Posterior cingulate gyrus (tissue), 11 donors: ENCODE data around the gene ALDOB.
"Not testable (repeated sequence)": the region's sequence is repeated elsewhere in the genome, so short reads cannot be mapped to it uniquely, and the experiment has no call there.

Experiments
- DNase-seq, 10 donors: peaks; one replicate each; pipeline versions ENCODE4 v3.0.0 to v3.0.0-alpha.2; 2020 to 2021; ENCODE audit warnings: mixed read lengths in 3 of 10
- intact Hi-C: fragments of 100-400 bp; cut with DNase I; formaldehyde crosslinking; loops from one replicate; pipeline ENCODE4 v1.15.1; 2023

ALDOB gene

GRCh38 chr9:101397746-101398067 lies 37.9 kb downstream of the ALDOB start:
- DNase-seq: no peak
- intact Hi-C loops: loop anchor here (5.0 kb wide), 1 partner anchor 135 kb away; the partner anchor contains the start of gene RNF20

DNA sequence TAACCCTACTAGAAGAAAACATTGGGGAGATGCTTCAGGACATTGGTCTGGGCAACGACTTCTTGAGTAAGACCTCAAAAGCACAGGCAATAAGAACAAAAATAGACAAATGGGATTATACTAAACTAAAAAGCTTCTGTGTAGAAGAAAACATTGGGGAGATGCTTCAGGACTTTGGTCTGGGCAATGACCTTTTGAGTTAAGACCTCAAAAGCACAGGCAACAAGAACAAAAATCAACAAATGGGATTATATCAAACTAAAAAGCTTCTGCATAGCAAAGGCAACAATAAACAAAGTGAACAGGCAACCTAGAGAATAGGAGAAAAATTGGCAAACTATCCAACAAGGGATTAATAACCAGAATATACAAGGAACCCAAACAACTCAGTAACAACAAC lies 40.9 kb downstream of the ALDOB start:
- no peak for DNase-seq
- intact Hi-C loops: loop anchor here (5.0 kb wide), 1 partner anchor 138 kb away; the partner anchor contains the start of gene RNF20

DNA sequence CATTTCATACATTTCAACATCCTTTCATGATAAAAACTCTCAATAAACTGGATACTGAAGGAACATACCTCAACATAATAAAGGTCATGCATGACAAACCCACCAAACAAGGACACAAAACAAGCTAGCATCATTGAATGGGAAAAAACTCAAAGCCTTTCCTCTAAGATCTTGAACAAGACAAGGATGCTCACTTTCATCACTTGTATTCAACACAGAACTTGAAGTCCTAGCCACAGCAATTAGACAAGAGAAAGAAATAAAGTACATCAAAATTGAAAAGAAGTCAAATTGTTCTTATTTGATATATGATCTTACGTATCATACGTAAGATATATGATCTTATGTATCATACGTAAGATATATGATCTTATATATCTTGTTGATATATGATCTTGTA lies 42.4 kb downstream of the ALDOB start:
- intact Hi-C loops: no loop called here
- DNase-seq: no peak

GRCh38 chr9:101388507-101388993 lies 47.0 kb downstream of the ALDOB start:
- no peak for DNase-seq
- intact Hi-C loops: loop anchor here (5.0 kb wide), 2 partner anchors 676 to 786 kb away; no protein-coding TSS in a partner anchor

GRCh38 chr9:101387871-101388506 lies 47.6 kb downstream of the ALDOB start:
- no peak for DNase-seq
- intact Hi-C loops: loop anchor here (5.0 kb wide), 2 partner anchors 676 to 786 kb away; no protein-coding TSS in a partner anchor

- intact Hi-C loops: loop anchor here (5.0 kb wide), 2 partner anchors 673 to 783 kb away; no protein-coding TSS in a partner anchor
- DNase-seq: not testable (repeated sequence)
Observed at GRCh38 chr9:101384873-101385536, 50.6 kb downstream of the ALDOB start, which contains the start of gene BAAT. Gene BAAT, minus strand, starts transcription at chr9:101385006. Its CDS starts 13,602 bp downstream, at chr9:101371404.

DNA sequence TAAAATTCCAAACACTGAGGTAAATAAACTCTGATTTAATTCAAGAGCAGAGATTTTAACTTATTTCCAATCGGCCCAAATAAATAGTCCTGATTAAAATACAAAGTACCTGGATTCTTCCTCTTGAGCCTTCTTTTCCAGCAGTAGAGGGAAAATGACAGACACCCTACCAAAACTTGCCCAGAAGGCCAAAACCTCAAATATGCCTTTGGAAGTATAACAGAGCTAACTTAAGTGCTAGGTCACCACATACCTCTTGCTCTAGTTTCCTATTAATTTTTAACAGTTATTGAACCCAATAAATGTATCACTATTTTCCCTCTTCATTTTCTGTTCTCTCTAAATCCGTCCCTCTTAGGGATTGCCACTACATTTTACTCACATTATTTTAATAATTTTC lies 52.2 kb downstream of the ALDOB start:
- DNase-seq: no peak
- intact Hi-C loops: no loop called here

DNA sequence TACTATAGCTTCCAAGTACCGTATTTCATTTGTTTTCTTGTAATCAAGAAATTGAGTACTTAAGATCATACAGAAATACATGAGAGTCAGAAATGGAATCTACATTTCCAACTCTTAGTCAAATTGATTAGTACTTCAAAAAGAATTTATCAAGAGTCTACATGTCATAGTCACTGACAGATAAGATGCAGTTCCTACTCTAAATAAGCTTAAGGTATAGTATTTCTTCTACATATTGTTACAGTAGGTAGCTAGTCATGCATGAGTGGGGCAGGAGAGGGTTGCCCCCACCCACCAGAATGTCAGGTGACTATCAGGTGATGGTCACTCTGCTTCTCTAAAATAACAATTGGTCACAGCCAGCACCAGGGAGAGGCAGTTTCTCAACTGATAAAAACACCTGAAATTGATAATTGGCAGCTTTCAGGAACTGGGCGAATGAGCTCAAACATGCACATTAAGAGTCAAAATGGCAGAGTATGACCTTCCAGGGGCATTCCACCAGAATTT lies 53.7 kb downstream of the ALDOB start:
- intact Hi-C loops: no loop called here
- DNase-seq: no peak

DNA sequence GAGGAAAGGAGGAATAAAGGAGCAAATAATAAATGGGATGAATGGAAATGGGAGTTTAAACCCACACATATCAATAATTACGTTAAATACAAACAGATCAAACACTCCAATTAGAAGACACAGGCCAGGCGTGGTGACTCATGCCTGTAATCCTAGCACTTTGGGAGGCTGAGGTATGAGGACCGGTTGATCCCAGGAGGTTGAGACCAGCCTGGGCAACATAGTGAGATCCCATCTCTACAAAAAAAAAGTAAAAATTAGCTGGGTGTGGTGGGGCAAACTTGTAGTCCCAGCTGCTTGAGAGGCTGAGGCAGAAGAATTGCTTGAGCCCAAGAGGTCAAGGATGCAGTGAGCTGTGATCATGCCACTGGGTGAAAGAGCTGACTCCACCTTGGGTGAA lies 54.5 kb downstream of the ALDOB start:
- DNase-seq: no peak
- intact Hi-C loops: no loop called here

DNA sequence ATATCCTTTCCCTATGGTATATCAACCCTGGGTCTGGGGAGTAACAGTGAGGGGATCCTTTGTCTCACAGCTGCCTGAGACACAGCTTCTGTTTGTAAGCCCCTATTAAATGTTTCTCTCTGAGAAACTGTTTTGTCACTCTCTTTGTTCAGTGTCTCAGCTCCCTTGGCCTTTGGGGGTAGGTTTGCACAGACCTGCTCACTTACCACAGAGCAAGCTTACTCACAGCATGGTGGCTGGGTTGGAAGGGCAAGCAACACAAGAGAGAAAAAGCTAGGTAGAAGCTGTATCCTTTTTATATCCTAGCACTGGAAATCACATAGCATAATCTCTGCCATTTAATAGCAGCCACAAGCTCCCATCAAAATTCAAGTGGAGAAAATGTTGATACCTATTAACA lies 55.3 kb downstream of the ALDOB start:
- DNase-seq: no peak
- intact Hi-C loops: no loop called here

DNA sequence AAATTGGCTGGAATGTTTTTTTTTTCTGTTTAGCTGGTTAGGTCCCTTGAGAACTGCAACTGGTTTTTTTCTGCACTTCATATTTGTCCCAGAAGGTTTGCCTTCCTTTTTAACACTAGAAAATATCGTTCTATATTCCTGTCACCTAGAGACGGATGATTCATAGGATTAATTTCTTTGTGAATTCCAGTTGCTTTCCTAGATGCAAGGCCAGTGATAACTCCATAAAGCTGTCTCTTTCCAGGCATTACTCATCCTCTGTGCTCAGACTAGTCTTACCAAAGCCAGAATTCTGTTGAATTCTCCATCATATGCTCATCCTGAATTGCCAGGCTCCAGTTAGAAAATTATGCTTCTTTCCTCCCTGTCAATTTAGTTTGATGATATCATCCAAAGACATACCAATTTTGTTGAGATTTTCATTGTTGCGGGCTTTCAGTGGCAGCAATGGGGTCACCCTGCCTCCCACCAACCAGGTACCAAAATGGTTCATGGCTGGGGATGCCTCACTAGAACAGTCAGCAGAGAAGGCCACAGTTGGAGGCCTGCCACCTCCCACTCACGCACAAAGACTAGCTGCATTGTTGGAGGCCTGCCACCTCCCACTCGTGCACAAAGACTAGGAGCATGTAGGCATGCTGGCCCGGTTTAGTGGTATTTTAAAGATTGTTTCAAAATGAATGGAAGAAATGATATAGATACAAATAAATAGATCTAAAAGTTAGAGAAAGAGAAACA lies 59.3 kb downstream of the ALDOB start:
- intact Hi-C loops: no loop called here
- peak in 9 of 10 donors; percentile 16 to 95 (median 83) for DNase-seq

DNA sequence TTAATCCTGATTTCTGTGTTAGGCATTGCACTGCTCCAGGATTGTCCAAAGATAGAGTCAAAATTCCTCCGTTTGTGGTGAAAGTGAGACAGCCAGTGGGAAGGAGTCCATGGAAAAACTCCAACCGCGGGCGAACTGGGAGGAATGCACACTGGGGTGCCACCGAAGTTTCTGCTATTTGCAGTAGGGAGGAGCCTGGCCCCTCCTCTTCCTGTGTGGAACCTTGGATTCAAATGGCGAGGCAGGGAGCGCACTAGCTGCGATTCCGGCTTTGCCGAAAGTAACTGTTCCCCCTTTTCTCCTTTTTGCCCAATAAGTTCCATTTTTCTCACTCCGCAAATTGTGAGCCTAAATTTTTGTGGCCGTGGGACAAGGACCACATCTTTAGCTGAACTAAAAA lies 60.0 kb downstream of the ALDOB start:
- intact Hi-C loops: no loop called here
- peak in 8 of 10 donors; percentile 34 to 90 (median 45) for DNase-seq

DNA sequence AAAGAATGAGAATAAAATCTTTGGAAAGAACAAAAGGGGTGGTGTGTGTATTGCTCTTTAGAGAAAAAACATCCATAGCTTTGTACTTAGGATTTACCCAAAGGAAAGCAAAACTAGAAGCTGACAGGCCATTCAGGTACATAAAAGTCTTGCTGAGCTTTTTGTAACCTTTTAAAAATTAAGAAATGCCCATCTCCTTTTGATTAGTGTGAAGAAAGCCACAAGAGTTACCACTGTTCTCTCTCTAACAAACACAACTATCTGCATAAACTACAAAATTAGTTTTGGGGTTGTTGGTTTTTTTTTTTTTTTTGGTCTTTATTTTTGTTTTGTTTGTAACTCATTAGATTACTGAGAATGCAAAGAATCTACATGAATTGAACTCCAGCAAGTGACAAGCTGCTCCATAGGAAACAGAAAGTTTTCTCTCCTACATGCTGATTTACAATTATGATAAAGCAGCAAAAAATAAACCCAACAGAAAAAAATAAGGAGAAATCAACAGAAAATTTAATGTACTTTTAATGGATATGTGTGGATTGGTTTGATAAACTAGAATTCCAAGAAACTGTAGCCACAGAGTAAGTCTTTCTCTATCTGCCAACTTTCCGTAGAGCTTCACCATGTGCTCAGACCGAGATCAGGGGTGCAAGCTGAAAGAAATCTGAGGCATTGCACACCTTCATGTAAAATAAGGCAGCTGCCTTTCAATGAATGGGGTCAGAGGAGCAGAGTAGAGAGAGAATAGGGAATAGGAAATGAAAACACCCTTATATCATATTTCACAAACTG lies 63.1 kb downstream of the ALDOB start:
- no peak for DNase-seq
- intact Hi-C loops: no loop called here

DNA sequence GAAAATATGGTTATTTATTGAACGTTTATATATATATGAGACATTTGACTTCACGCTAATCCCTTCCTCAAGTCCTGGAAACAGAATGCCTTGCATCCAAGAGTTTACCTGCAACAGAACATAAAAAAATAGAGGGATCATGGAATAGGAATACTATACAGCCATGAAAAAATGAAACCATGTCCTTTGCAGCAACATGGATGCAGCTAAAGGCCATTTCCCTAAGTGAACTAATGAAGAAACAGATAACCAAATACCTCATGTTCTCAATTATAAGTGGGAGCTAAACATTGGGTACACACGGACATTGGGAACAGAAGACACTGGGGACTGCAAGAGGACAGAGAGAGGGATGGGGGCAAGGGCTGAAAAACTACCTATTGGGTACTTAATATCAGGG lies 63.8 kb downstream of the ALDOB start:
- intact Hi-C loops: no loop called here

More for the DNA sequence above, 63.8 kb downstream of the ALDOB start:
- DNase-seq: no peak
